NOMO-1 treated with dmso at 0.1 percent for 144 hours (cell line): ENCODE measurements around the gene GRK2.
"Not testable (repeated sequence)": the region's sequence is repeated elsewhere in the genome, so short reads cannot be mapped to it uniquely, and the experiment has no call there.

Source experiments
- DNase-seq: peaks from one replicate; lab custom pipeline; 2025; ENCODE audit not compliant: unreplicated experiment; lab: John Stamatoyannopoulos, UW

GRK2 gene

DNA sequence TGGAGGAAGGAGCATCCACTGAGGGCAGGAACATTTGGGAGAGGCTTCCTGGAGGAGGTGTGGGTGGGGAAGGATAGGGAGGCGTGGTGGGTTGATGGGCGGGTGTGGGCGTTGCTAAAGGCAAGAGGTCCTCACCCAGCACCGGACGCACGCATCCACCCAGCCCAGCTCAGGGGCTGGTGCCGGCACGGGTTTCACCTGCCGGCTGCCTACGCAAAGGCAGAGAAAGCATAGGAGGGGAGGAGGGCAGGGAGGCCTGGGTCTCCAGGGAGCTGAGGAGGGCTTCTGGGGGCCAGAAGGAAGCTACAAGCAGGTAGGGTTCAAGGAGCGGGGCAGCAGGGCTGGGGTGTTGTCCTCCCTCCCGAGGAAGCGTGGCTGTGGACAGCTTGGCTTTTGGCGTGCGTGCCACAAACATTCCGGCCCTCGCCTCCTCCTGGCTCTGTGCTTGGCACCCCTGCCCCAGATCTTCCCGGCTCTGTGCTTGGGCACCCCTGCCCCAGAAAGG, 44.8 kb downstream of the GRK2 start:
- DNase-seq = no peak

GRCh38 chr11:67311556-67312082, 45.3 kb downstream of the GRK2 start:
- no peak for DNase-seq

DNA sequence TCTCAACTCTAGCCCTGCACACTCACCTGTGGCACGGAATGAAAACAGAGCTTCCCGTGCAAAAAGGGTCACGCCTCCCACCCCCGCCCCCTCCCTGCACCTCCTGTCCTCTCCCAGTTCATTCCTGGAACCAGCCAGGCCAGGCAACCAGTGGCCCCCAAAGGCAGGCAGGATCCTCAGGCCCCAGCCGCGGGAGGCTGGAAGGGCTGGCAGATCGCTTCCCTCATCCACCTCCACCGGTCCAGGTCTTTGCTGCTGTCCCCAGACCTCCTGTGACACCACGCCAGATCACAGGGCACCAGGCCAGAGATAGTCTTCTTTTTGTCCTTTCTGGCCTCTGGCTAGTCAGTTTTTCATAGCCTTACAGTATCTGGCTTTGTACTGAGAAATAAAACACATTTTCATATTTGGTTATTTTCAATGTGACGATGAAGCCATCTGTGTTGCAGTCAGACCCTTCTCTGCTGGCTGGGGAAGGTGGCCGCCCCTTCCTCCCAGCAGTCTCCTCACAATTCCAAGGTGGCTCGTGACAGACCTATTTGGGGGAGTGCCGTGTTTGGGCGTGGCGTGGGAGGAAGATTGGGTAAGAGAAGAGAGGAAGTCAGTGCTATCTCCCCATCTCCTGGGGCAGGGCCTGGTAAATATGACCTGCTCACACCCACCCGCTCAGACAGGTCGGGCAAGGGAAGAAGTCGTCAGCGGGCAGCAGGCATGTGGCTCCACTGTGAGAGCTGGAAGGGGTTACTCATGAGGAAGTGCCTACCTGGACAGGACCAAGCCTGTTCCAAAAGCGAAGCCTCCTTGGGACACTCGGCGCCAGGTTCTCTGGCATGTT, 46.1 kb downstream of the GRK2 start:
- DNase-seq = peak; percentile 57

DNA sequence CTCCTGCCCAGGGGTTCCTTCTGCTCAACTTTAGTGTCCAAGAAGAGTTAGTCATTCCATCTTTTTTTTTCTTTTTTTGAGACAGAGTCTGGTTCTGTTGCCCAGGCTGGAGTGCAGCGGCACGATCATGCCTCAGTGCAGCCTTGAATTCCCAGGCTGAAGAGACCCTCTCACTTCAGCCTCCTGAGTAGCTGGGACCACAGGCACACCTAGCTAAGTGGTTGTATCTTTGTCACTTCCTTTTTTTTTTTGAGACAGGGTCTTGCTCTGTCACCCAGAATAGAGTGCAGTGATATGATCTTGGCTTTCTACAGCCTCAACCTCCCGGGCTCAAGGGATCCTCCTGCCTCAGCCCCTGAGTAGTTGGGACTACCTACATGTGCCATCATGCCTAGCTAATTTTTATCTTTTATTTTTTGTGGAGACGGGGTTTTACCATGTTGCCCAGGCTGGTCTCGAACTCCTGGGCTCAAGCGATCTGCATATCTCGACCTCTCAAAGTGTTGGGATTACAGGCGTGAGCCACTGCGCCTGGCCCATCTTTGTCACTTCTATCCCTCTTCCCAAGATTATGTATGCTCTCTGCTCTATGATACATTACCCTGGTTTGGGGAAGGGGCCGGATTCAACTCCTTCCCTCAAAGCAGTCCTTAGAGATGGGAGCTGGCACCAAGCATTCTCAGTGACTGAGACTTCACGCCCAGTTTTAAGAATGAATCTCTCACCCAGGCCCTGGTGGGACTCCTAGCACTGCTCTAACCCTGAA, 47.0 kb downstream of the GRK2 start:
- no peak for DNase-seq

DNA sequence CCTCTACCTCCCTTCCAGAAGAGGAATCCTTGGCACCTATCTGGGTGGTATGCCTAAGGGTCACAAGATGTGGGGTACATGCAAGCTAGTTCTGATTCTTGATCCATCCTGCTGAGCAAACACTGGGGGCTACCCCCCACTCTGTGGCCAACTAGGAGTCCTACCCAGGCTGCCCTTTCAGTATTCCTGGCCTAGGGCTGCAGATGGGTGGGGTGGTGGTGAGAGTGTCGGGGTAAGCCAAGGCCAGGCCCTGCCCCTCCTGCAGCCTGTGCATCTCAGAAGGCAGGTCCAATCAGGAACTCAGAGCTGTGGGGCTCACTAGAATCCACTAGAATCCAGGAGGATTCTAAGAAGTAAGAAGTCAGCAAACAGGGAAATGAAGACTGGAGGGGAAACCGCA, 47.9 kb downstream of the GRK2 start:
- DNase-seq = no peak

DNA sequence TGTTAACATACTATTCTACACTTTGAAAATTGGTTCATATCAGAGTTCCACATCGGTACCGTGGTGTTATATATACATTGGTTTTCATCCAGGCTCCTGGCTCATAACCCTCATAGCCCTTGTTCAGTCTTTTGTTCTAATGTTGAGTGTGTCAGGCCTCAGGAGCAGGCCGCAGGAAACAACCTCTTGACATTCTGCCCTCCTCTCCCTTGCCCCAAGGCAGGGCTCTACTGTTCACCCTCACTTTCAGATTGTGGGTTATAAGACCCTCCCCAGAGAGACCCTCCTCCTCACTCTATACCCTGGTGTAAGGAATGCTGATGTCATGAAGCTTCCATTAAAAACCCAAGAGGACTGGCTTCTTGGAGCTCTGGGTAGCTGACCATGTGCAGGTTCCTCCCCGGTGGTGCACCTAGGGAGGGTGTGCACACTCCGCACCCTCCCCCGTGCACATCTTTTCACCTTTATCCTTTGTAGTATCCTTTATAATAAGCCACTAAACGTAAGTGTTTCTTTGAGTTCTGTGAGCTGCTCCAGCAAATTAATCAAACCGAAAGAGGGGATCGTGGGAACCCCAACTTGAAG, 49.1 kb downstream of the GRK2 start:
- DNase-seq = no peak

DNA sequence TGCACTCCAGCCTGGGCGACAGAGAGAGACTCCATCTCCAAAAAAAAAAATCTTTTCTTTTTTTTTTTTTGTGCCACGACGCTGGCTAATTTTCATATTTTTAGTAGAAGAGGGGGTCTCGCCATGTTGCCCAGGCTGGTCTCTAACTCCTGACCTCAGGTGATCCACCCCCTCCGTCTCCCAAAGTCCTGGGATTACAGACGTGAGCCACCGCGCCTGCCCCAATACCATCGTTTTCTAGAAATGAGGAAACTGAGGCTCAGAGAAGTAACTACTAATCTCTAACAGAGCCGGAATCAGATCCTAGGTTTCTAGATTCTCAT, 50.6 kb downstream of the GRK2 start:
- no peak for DNase-seq

DNA sequence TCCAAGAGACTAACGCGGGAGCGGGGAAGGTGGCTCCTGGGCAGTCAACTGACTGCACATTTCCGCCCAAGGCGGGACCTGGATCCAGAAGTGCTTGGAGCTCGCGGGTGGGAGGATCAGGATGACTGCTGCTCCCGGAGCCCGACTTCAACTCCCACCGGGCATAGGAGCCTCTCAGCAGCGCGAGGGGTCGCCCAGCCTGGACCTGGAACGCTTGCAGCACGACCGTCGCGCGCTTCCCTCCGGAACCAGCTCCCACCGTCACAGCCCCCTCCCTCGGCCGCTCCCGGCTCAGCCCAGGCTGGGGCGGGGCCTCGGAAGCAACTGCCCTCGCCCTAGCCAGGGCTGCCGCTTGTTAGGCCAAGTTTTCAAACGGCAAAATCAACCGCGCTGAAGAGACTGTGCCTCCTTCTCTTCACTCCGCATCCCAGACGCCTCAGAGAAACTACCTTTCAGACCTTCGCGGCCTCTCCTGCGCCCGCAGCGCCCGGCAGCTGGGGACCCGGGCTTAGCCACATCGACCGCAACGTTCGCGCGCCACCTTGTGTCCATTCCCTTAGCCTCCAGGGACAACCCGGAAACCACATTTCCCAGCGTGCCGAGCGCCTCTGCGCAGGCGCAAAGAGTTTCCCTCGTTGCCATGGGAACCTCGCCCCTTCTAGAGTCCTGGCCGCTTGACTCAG, 51.1 kb downstream of the GRK2 start:
- DNase-seq = peak; percentile 93

- no peak for DNase-seq
These were observed 51.7 kb downstream of the GRK2 start for GRCh38 chr11:67317888-67318555.

GRCh38 chr11:67318876-67319275, 52.6 kb downstream of the GRK2 start:
- not testable (repeated sequence) for DNase-seq

- no peak for DNase-seq
These were observed 53.7 kb downstream of the GRK2 start for GRCh38 chr11:67320011-67320410.

DNA sequence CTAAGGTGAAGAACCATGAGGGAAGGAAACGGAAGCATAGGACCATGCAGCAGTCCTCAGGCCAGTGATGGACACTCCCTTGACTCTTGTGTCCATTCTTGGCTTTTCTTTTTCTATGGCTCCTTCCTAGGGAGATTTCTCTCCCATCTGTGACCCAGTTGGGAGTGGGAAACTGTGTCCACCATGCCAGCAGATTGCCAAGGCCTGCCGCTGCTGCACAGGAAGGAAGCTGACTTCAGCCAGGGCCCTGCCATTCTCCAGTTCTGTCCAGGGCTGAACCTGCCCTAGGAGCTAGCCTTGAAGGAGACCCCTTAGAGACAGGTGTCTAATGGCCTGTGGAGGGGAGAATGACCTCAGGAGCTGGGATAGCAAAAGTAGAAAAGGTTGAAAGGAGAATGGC, 54.4 kb downstream of the GRK2 start:
- DNase-seq = no peak

DNA sequence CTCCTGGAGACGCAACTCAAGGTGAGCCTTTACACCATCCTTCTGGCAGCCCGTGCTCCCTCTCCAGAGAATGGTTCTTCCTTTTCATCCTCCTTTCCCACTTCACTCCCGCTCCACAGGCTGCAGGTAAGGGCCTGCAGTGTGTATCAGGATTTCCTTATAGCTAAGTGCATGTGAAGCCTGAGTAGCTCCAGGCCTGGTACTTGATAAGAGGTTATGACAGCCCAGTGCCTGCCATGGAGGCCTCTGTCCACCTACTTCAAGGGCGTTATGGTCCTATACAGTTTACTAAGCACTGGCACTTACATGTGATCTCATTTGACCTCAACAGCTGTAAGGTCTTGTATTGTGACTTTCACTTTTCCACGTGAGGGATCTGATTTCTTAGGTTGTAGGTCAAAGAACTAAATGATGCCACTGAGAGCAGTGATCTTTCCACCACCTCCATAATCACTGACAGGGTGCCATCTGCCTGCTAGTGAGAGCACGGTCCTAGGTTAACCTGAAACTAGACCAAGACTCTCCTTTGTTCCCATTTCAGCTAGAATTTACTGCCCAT, 55.1 kb downstream of the GRK2 start:
- no peak for DNase-seq

DNA sequence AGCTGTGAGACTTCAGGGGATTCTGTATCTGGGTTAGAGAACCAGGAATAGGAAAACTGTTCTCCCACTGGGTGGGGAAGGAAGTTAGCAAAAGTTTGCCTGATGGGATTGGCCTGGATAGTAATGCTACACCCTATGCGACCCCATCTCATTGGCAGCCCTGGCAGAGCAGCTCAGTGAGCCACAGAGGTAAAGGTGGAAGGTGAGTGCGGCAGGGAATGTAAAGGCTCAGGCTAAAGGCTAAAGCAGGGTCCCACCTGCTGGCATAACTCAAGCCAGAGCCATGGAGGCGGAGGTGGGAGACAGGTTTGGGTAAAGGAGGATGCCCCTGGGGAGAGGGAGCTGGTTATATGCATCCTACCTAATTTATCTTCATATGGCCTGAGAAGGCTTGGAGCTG, 55.8 kb downstream of the GRK2 start:
- DNase-seq = no peak

DNA sequence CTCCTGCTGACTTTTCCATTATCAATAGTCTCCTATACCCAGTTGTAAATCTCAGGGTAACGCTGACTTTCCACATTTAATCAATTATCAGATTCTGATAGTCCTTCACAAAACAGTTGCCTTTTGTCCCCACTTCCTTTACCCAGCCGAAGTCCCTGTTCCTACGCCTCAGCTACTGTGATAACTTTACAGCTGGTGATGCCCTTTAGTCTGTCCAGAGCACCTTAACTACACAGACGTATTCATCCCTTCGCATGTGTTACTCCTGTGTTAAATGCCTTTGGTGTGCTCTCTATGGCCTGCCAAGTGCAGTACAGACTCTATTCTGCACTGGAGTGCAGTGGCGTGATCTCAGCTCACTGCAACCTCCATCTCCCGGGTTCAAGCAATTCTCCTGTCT, 57.3 kb downstream of the GRK2 start:
- no peak for DNase-seq

DNA sequence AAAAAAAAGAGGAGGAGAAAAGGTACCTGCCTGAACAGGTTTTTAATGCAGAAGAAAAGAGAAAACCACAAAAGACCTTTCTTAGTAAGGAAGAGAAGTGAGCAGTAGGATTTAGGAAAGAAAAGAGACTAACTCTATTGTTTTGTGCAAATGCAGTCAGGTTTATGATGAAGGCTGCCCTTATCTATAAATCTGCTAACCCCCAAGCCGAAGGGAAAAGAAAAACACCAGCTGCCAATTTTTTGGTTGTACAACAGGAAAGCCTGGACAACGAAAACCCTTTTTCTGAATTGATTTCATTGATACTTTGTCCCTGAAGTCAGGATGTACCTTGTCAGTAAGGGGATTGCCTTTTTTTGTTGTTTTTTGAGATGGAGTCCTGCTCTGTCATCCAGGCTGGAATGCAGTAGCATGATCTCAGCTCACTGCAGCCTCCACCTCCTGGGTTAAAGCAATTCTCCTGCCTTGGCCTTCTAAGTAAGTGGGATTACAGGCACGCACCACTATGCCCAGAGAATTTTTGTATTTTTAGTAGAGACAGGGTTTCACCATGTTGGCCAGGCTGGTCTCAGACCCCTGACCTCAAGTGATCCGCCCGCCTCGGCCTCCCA, 65.9 kb downstream of the GRK2 start:
- DNase-seq = no peak
